SH-SY5Y (cell line): ENCODE data around the gene CPED1.

Source experiments
- GATA2 ChIP-seq: IDR thresholded peaks from 2 replicates; pipeline ENCODE4 v1.6.1; 2011; ENCODE audit warnings: mild to moderate bottlenecking, low read depth, low read length
- GATA3 ChIP-seq: IDR thresholded peaks from 2 replicates; pipeline ENCODE4 v1.6.1; 2011; ENCODE audit warnings: low read depth, mild to moderate bottlenecking, low read length, moderate library complexity

DNA sequence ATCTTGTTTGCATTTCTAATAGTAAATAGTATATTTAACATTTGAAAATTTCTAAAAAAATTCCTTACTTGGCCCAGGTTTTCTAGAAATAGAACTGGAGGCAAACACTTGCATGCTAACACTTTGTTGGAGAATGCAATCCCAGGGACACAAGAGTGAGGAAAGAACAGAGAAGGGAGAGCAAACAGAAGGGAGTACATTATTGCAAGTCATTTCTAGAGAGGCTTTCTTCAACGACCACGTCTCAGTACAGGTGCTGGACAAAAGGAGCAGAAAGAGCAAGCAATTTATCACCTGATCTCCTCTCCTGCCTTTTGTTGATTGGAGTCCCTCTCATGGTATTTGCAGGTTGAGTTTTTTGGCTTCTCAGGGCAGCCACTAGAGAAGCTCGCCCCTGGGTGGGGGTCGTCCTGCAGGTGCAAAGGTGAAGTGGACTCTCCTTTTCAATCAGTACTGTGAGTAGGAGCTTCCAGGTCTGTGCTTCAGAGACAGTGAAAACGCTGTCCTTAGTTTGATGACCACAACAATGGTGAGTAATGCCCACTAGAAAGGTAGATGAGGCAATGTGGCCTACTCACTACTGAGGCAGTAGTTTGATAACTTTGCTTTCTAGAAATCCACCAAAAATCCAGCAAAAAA is 5.2 kb downstream of the CPED1 start:
- TF ChIP-seq GATA2 (no peak), GATA3 (no peak)
